ENCODE measurements around the gene PPIB.
"Not testable (repeated sequence)": the region's sequence is repeated elsewhere in the genome, so short reads cannot be mapped to it uniquely, and the experiment has no call there.

PPIB gene

GRCh38 chr15:64138331-64138941, 24.4 kb downstream of the PPIB start:
- no peak for DNase-seq

- DNase-seq, result no peak
Measured at GRCh38 chr15:64137226-64137833, 25.5 kb downstream of the PPIB start.

GRCh38 chr15:64136347-64136746, 26.5 kb downstream of the PPIB start:
- no peak for DNase-seq

GRCh38 chr15:64134345-64134829, 28.4 kb downstream of the PPIB start:
- DNase-seq, result no peak

GRCh38 chr15:64133623-64134344, 29.0 kb downstream of the PPIB start:
- DNase-seq, result no peak

- no peak for DNase-seq
Measured at GRCh38 chr15:64132217-64132616, 30.6 kb downstream of the PPIB start.

GRCh38 chr15:64131547-64131946, 31.3 kb downstream of the PPIB start:
- DNase-seq, result no peak

- DNase-seq, result no peak
Measured at GRCh38 chr15:64130159-64130558, 32.7 kb downstream of the PPIB start.

- DNase-seq, result no peak
Measured at GRCh38 chr15:64127521-64128270, 35.1 kb downstream of the PPIB start.

- DNase-seq, result no peak
Measured at GRCh38 chr15:64125978-64126377, 36.8 kb downstream of the PPIB start.

GRCh38 chr15:64122936-64123351, 39.9 kb downstream of the PPIB start:
- no peak for DNase-seq

- no peak for DNase-seq
Measured at GRCh38 chr15:64122444-64122843, 40.4 kb downstream of the PPIB start.

GRCh38 chr15:64121614-64122013, 41.2 kb downstream of the PPIB start:
- DNase-seq, result no peak

GRCh38 chr15:64120322-64120721, 42.5 kb downstream of the PPIB start:
- not testable (repeated sequence) for DNase-seq

- no peak for DNase-seq
Measured at GRCh38 chr15:64117759-64118487, 44.9 kb downstream of the PPIB start.

GRCh38 chr15:64112904-64113303, 49.9 kb downstream of the PPIB start:
- peak; percentile 56 for DNase-seq

- DNase-seq, result no peak
Measured at GRCh38 chr15:64112073-64112772, 50.6 kb downstream of the PPIB start.

- DNase-seq, result no peak
Measured at GRCh38 chr15:64111679-64112050, 51.2 kb downstream of the PPIB start.

- DNase-seq, result no peak
Measured at GRCh38 chr15:64110950-64111678, 51.7 kb downstream of the PPIB start.

GRCh38 chr15:64110108-64110701, 52.6 kb downstream of the PPIB start:
- DNase-seq, result not testable (repeated sequence)

- DNase-seq, result no peak
Measured at GRCh38 chr15:64107337-64107736, 55.5 kb downstream of the PPIB start.

Data from fibroblast of skin of back (primary cell).